Hepatic stellate cell (primary cell): ENCODE results near the gene CTDP1.
"Not testable (repeated sequence)": the region's sequence is repeated elsewhere in the genome, so short reads cannot be mapped to it uniquely, and the experiment has no call there.

ENCODE experiments used
- DNase-seq: peaks from one replicate; pipeline ENCODE4 v3.0.0; 2011; ENCODE audit warnings: low spot score

Gene CTDP1

GRCh38 chr18:79744625-79745024 lies 65.0 kb downstream of the CTDP1 start:
- no peak for DNase-seq

- DNase-seq = no peak
Measured at GRCh38 chr18:79746730-79747129, 67.1 kb downstream of the CTDP1 start.

GRCh38 chr18:79747156-79747845 lies 67.7 kb downstream of the CTDP1 start:
- DNase-seq = no peak

- DNase-seq = no peak
Measured at GRCh38 chr18:79748321-79749180, 68.9 kb downstream of the CTDP1 start.

- no peak for DNase-seq
Measured at GRCh38 chr18:79749251-79750191, 69.9 kb downstream of the CTDP1 start.

GRCh38 chr18:79750980-79751571 lies 71.5 kb downstream of the CTDP1 start:
- no peak for DNase-seq

GRCh38 chr18:79751918-79752578 lies 72.4 kb downstream of the CTDP1 start:
- DNase-seq = not testable (repeated sequence)

GRCh38 chr18:79752946-79753345 lies 73.3 kb downstream of the CTDP1 start:
- not testable (repeated sequence) for DNase-seq

- no peak for DNase-seq
Measured at GRCh38 chr18:79753391-79753851, 73.8 kb downstream of the CTDP1 start.

- no peak for DNase-seq
Measured at GRCh38 chr18:79754022-79754761, 74.6 kb downstream of the CTDP1 start.

GRCh38 chr18:79754831-79755351 lies 75.3 kb downstream of the CTDP1 start:
- DNase-seq = no peak

GRCh38 chr18:79755496-79756142 lies 76.0 kb downstream of the CTDP1 start:
- no peak for DNase-seq

- DNase-seq = no peak
Measured at GRCh38 chr18:79756143-79756500, 76.5 kb downstream of the CTDP1 start.

- no peak for DNase-seq
Measured at GRCh38 chr18:79756826-79757225, 77.2 kb downstream of the CTDP1 start.

GRCh38 chr18:79760348-79760747 lies 80.7 kb downstream of the CTDP1 start:
- DNase-seq = no peak

GRCh38 chr18:79760881-79761280 lies 81.3 kb downstream of the CTDP1 start:
- DNase-seq = no peak

- no peak for DNase-seq
Measured at GRCh38 chr18:79763407-79763806, 83.8 kb downstream of the CTDP1 start.

GRCh38 chr18:79764131-79764530 lies 84.5 kb downstream of the CTDP1 start:
- DNase-seq = no peak

GRCh38 chr18:79765491-79766245 lies 86.1 kb downstream of the CTDP1 start:
- no peak for DNase-seq
